GM18873 (cell line): ENCODE results near the gene IL36B.
"Not testable (repeated sequence)": the region's sequence is repeated elsewhere in the genome, so short reads cannot be mapped to it uniquely, and the experiment has no call there.

Source experiments
- ATAC-seq: cut with Tn5 transposase; IDR thresholded peaks from one replicate; pipeline ENCODE4 v1.9.1; 2021; ENCODE audit warnings: mild to moderate bottlenecking, moderate library complexity, moderate number of reproducible peaks; ENCODE audit not compliant: unreplicated experiment, low FRiP score

The IL36B gene

GRCh38 chr2:113052396-113052917 is at the start of gene IL36B:
Gene IL36B (minus strand): TSS chr2:113052867.
- no peak for ATAC-seq

- no peak for ATAC-seq
Measured at GRCh38 chr2:113102133-113102532, 49.5 kb upstream of the IL36B start.

- ATAC-seq = no peak
Measured at GRCh38 chr2:113098532-113098931, 45.9 kb upstream of the IL36B start.

GRCh38 chr2:113098041-113098440 is 45.4 kb upstream of the IL36B start:
- no peak for ATAC-seq

GRCh38 chr2:113096842-113097618 is 44.4 kb upstream of the IL36B start:
- ATAC-seq = not testable (repeated sequence)

- not testable (repeated sequence) for ATAC-seq
Measured at GRCh38 chr2:113096306-113096705, 43.6 kb upstream of the IL36B start.

GRCh38 chr2:113093613-113093977 is 40.9 kb upstream of the IL36B start:
- ATAC-seq = no peak

GRCh38 chr2:113092864-113093612 is 40.4 kb upstream of the IL36B start:
- ATAC-seq = no peak

GRCh38 chr2:113091231-113091896 is 38.7 kb upstream of the IL36B start:
- no peak for ATAC-seq

GRCh38 chr2:113089916-113090315 is 37.2 kb upstream of the IL36B start:
- ATAC-seq = no peak

- ATAC-seq = no peak
Measured at GRCh38 chr2:113088213-113088992, 35.7 kb upstream of the IL36B start.

GRCh38 chr2:113085542-113085941 is 32.9 kb upstream of the IL36B start:
- ATAC-seq = no peak

GRCh38 chr2:113084249-113085000 is 31.8 kb upstream of the IL36B start:
- ATAC-seq = no peak

GRCh38 chr2:113083296-113083695 is 30.6 kb upstream of the IL36B start:
- ATAC-seq = no peak

- ATAC-seq = no peak
Measured at GRCh38 chr2:113081488-113082210, 29.0 kb upstream of the IL36B start.

GRCh38 chr2:113080134-113080533 is 27.5 kb upstream of the IL36B start:
- ATAC-seq = no peak

GRCh38 chr2:113079131-113079530 is 26.5 kb upstream of the IL36B start:
- ATAC-seq = no peak

- ATAC-seq = no peak
Measured at GRCh38 chr2:113078350-113078839, 25.7 kb upstream of the IL36B start.

- no peak for ATAC-seq
Measured at GRCh38 chr2:113077921-113078320, 25.3 kb upstream of the IL36B start.
